IPS DF 19.7 (cell line): ENCODE results near the gene PIK3CA.

ENCODE experiments used
- DNase-seq: peaks from one replicate; pipeline ENCODE4 v3.0.0-alpha.2; 2013; ENCODE audit warnings: low read depth, low spot score

The PIK3CA gene

DNA sequence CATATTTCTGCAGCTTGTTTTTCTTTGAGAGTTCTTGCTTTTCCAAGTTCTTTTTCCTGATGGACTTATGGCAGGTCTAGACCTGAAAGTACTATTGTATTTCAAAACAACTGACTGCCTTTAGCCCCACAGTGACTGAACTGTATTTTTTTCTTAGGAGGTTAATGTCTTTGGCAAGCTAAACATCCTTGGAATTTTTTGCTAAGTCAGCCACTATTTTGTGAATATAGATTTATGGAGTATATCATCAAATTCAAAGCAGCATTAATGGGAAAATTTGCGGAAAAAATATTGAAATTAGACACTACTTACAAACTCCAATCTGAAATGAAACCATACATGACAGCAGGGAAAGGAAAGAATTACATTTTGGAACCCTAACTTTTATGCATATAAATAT lies 8.6 kb downstream of the PIK3CA start:
- DNase-seq = no peak

DNA sequence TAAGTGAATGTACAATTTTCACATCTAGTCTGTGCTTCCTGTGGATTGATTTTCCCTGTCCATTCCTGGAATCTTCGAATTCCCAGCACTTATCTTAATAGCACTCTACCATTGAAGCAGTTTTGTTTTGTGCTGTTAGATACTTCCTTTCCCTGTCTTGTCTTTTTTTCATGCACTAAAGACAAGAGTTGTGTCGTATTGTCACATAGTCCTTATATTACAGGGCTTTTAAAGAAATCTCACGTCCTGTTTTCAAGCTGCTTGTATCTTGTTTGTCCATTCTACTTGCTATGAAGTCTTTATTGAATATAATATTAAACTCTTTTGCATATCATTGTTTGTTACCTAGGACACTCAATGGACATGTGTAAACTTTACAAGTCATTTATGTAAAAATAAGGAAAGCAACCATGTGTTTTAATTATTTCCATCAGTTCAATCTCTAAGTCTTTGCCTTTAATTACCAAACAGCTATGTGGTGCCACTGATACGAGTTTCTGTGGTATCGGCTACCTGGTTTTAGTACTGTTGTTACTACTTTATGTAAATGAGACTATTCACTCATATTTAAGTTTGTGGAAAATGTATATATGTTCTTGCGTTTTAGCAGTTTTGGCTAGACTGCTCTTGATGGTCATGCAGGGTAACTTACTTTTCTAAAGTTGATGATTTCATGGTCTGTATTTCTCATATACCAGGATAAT lies 10.3 kb downstream of the PIK3CA start:
- no peak for DNase-seq

DNA sequence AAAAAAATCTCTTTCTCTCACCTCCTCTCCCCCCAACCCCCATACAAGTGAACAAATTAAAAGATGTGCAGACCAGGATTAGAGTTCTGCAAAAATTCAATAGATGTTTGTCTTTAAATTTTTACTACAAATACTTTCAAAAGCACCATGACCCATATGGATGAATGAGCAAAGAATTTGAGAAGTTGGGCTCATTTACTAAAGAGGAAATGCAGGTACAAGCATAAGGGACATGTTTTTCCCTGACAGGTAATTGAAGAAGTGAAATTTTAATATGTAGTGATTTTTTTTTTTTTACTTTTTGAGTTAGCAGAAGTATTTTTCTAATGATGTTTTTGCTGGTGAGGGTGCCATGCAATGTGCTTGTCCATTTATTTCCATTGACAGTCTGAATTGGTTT lies 15.3 kb downstream of the PIK3CA start:
- no peak for DNase-seq

DNA sequence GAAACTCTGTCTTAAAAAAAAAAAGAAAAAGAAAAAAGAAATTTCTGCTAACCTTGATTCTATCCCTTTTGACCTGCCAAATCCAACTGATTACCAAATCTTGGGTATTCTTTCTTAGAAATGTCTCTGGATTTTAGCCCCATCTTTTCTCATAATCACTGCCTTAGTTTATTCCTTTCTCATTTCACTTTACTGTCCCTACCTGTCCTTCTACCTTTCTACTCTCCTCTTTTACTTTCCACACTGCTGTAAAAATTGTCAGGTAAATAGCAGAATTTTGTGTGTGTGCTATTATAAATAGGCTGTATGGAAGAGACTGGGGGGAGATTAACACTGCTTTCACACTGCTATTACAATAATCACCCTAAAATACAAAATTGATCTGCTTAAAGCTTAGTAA lies 16.7 kb downstream of the PIK3CA start:
- no peak for DNase-seq

DNA sequence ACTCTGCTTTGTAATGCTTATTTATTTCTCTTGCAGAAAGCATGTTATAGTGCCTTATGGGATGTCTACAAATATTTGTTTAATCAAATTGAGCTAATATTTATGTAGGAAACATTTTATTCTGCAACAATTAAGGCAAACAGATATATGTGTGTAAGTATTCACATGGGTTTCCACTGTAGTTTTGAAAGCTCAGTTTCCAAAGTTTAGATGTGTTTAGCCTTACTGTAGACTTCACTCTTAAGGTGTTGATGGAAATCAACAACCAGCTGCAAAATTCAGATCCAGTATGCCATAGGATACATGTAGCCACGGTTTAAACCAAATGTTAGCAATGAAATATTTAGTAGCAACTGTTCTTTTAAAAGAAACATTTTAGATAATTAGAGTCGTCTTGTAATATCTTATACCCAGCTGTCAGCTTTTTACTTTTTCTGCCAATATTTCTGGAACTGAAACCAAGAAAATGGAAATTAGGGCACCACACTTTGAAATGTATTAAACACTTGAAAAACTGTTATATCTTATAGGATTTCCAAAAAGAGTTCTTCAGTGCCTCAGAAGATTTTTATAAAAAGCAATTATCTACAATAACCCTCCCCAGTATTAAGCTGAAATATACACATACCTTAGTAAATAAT lies 18.5 kb downstream of the PIK3CA start:
- no peak for DNase-seq

DNA sequence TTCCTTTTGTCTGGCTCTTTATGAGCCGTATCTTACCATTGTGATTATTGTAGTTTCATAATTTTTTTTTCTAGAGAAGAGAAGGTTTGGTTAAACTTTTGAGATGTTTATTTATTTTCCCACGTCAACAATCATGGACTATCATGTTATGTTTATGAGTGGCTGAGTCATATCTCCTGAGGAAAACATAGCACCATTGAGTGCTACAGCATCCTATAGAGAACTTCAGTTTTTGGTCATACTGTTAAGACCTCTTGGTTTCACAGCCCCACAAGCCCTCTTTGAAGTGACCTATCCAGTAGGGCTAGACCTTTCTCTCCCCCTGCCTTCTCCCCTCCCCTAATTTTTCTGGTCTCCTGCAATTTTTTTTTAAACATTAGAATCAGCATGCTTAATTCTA lies 20.8 kb downstream of the PIK3CA start:
- no peak for DNase-seq

DNA sequence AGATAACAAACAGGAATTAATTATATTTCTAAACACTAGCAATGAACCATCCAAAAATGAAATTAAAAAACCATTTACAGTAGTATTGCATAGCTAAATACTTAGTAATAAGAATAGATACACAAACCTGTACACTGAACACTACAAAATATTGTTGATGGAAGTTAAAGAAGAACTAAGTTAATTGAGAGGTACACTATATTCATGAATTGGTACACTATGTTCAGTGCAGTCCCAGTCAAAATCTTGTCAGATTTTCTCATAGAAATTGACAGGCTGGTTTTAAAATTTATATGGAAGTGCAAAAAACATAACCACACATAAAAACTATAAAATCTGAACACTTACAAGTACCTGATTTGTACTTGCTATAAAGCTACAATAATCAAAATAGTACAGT lies 24.4 kb downstream of the PIK3CA start:
- no peak for DNase-seq

DNA sequence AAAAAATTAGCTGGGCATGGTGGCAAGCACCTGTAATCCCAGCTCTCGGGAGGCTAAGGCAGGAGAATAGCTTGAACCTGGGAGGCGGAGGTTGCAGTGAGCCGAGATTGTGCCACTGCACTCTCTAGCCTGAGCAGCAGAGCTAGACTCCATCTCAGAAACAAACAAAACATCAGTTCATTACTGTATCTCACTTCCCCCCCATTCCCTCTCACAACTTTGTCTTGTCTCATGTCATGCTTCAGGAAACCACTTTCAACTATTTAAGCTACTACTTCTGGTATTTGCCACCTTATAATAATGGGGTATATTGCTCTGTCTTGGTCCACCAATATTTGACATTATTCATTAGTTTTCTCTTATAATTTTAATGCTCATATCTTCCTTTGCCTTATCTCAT lies 26.2 kb downstream of the PIK3CA start:
- DNase-seq = no peak

DNA sequence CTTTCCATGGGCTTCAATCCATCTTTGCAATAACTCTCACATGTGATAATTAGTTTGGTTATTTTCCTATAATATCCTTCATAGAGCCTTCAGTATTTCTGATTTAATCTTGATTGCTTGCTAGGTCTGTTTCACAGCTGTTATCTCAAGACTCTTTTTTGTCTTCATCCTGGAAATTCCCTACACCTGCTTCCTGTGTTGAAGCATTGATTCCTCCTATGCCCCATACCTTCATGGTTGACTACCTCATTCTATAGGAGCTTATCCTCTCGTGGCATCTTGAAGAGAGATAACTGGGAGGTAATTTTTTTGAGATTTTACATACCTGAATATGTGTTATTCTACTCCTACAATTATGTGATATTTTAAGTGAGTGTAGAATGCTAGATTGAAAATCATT lies 26.7 kb downstream of the PIK3CA start:
- DNase-seq = no peak

DNA sequence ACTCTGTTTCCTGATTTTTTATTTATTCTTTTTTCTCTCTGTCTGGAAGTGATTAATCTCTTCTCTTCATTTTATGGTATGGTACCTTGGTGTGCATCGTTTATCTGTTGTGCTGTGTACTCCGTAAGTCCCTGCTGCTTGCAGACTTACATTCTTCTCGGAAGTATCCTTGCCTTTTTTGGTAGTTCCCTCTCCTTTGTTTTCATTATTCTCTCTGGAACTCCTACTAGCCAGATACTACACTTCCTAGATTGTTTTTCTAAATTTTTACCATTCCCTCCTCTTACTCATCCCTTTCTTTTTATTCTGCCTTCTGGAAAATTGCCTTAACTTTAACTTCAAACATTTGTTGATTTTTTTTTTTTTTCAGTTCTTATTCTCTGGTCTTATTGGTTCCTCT lies 27.2 kb downstream of the PIK3CA start:
- DNase-seq = no peak

DNA sequence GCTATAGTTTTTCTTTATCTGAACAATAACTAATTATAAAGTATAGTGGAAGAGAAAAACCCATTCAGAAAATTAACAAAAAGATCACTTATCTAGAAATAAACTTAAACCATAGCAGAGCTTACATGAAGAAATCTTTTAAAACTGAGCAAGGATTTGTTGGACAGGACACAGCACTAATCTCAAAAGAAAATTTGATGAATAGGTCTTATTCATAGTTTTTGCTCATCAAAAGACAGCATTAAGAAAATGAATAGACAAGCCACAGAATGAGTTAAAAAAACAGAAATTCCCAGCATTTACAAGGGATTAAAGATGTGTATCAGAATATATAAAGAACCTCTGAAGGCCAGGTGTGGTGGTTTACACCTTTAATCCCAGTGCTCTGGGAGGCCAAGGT lies 29.5 kb downstream of the PIK3CA start:
- DNase-seq = no peak

DNA sequence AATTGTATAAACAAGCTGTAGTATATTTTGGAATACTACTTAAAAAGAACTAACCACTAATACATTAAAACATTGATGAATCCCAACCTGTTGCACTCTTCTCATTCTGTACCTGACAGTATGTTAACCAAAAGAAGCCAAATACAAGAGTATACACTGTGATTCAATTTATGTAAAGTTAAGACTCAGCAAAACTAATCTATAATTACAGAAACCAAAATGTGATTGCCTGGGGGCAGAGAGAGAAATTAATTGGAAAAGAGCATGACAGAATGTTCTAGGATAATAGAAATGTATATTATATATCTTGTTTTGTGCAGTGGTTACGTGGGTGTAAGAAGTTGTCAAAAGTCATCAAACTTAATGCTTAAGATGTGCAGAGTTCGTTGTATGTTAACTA lies 31.1 kb downstream of the PIK3CA start:
- DNase-seq = no peak

DNA sequence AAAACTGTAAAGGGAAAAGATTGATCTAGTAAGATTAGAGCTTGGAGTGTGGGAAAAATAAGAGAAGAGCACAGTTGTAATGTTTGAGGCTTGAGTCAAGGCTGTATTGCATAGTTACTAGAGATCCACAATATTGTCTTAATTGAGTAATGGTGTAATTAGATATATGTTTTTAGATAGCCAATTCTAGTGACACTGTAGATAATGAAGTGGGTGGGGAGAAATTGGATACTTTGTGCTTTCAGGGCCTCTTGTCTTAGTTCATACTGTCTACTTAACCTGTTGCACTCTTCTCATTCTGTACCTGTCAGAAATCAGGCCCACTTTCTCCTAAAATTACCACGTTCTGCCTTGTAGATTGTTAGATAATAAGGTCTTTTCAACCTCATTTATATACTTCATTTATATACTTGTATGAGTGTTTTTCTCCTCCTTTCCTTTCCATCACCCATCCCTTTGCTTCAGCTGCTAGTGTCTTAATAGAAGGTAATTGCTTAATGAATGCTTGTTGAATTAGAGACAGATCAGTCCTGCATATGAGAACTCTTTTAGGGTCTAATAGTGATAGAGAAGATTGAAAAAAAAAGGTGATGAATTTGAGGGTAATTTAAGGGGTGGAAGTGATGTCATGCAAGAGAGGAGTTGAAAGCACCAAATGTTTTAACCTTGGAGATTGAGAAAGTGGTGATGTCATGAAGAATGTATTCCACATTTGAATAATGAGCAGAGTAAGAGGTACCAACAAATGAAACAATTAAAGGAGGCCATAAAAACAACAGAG lies 32.0 kb downstream of the PIK3CA start:
- DNase-seq = no peak

DNA sequence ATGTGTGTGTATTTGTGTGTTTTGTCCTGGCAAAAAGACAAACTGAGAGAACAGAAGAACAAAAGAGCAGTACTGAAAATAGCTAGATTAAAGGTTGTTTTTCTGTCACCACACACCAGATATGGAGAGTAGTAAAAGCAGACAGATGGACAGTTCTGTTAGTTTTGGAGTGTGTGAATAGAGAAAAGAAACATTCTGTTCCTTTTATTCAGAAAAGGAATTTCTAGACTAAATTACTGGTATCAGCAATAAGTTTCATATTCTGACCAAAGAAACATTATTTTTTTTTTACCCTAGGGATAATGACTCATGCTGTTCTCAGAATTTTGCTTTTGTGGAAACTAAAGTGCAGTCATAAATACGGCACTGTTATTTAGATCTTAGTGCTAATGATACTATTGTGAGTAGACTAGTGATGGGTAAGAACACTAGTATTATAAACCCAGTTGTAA lies 32.9 kb downstream of the PIK3CA start:
- no peak for DNase-seq

DNA sequence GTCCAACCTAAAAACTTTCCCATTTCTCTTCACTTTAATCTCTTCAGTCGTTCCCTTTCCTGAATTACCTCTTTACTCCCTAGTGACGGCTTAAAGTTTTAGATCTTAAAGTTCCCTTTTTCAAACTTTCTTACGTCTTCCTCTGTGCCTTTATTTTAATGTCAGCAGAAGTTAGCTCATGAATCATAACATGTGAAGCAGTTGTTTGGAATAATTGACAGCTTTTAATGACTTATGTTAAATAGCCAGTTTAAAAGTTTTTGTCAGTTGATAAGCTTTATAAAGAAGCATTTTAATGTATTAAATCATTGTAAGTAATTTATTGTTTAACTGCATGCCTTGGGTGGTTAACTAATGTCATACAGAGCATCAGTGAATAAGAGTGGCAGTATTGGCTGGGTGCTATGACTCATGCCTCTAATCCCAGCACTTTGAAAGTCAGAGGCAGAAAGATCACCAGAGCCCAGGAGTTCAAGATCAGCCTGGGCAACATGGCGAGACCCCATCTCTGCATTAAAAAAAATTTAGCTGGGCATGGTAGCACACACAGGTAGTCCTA lies 33.9 kb downstream of the PIK3CA start:
- DNase-seq = no peak

DNA sequence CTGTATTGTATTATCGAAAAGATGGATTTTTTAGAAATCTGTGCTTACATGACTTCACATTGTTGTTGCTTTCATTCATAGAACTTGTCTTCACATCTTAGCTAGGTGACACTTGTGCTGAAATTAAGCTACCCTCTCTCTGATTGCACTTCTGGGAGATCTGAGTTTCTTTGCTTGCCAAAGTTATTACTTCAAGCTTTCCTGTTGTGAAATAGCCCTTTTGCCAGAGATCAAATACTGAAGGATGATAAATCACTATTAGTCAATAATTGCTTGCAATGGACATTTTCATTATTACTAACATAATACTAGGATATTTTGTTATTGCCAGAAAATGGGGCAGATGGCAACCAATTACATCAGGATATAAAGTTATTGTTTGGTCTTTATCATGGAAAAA lies 34.7 kb downstream of the PIK3CA start:
- no peak for DNase-seq

DNA sequence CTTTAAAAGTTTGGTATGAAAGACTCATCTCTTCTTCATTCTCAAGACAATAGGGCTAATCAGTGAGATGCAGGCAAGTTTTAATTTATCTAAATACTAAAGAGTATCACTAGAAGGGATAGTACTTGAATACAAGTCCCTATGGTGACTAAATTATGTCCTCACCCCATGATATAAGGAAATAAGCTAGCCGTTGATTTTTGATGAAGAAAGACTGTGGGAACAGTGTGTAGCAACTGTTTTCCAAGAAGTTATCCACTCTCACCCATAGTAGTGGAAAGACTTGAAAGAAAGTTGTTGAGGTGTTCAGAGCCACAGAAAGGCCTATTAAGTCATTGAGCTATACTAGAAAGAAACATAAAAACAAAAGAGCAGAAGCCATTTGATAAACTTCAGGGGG lies 36.7 kb downstream of the PIK3CA start:
- DNase-seq = no peak

DNA sequence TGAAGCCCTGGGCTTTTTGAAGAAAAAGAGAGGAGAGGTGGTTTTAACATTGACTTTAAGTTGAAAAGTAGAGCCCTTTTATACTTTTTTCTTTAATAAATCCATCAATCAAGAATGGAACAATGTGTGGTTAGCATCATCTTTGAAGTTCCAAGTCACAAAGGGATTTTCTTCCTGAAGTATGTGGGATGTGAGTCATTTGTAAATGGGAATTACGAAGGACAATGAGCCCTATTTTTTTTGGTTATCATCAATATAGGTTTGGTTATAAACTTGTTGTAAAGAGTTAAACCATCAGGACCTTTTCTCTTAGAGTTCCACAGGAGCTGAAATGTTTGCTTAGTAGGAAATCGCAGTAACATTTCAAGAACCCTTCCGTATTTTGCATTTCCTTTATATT lies 38.3 kb downstream of the PIK3CA start:
- DNase-seq = no peak

DNA sequence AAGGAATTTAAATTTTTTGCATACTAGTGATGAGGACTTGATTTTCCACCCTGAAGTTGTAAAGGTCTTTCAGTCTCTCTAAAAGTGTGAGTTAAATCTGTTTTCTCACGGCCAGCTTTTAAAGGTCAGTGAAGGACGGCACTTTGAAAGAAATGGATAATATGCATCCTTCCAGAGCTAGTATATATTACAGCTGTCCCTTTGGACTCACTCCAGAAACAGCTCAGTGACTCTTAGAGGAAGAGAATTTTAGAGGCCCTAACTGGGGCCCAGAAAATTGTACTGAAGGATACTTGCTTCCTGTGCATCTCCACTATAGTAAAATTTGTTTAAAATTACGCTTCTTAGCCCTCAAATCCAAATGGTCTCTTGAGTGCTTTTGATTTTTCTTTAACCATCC lies 41.6 kb downstream of the PIK3CA start:
- no peak for DNase-seq

DNA sequence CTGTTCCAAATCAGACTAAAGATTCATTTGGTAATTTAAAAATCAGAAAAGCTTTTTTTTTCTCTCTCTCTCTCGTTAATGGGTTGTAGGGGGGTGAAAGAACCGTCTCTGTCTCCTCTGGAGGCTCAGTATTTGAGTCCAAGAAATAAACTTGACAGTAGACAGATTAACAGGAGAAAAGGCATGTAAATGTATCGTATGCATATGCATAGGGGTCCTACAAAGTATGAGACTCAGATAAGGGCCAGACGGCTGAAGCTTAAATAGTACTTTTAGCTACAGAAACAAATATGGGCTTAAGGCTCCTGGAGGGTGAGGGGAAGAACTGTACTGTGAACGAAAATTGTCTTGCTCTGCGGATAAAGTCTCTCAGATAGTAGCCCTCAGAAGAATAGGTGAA lies 42.4 kb downstream of the PIK3CA start:
- no peak for DNase-seq

DNA sequence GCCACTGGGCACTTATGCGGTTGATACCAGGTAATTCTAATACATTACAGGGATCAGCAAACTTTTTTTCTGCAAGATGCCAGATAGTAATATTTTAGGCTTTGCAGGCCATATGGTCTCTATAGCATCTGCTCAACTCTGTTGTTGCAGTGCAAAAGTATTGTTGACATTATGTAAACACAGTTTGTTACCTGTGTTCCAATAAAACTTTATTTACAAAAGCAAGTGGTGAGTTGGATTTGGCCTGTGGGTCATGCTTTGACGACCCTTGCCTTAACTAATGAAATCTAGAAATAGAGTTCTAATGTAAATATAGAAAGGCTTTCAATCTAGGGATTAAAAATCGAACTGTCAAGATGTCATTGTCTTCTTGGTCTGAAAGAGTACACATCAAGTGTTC lies 44.4 kb downstream of the PIK3CA start:
- DNase-seq = no peak

DNA sequence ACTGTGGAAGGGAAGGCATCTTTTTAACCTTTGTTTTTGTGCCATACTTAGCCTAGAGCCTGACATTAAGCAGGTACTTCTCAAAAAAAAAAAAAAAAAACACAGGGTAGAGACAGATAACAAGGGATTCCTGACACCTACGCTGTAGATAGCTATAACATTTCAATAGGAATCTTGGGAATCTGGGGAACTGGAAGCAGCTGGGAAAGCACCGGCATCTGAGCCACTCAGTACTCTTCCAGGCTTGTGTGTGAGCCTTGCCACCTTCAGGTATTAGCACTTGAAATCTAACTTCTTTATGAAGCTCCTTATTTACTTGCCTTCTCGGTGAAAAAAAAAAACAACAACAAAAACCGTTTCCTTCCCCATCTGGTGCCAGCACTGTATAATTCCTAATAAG lies 46.8 kb downstream of the PIK3CA start:
- no peak for DNase-seq

DNA sequence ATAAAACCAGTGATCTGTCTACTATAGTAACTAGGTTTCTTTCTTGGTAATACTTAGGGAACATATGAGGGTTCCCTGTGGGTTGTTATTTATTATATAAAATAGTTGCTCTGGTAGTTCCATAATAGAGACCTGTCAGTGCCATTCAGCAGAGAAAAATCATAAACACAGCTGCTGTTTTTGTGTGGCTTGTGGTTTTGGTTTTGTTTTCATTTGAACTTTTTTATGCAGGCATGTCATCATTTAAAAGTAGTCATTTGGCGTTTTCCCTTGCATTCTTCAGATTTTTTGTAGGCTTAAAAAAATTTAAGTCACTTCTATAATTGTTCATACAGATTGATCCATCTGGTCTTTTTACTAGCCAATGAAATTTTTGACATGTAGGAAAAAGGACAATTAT lies 47.9 kb downstream of the PIK3CA start:
- no peak for DNase-seq
